ENCODE data around the gene TSPEAR.
A peak's percentile ranks its signal among the peaks of the same experiment; 100 is the strongest.
"Not testable (repeated sequence)": the region's sequence is repeated elsewhere in the genome, so short reads cannot be mapped to it uniquely, and the experiment has no call there.

The TSPEAR gene

GRCh38 chr21:44687671-44688070 is 23.7 kb downstream of the TSPEAR start:
- H3K36me3 ChIP-seq = no peaks in the 10 kb centered on the region
- intact Hi-C loops (cut with DNase I; ENCODE audit: low total_unique reads) = no loop called here
- H3K4me1 ChIP-seq = no peaks in the 10 kb centered on the region
- TF ChIP-seq CTCF (IDR thresholded peaks at IDR 0.05) = no peak
- DNase-seq = no peak
- peaks cover 0 to 7% (median 2%) of the 10 kb centered on the region in 3 donors for H3K9me3 ChIP-seq
- H3K27me3 ChIP-seq = peaks cover 0 to 29% of the 10 kb centered on the region in 2 donors
- no peak overlapping the region for H3K4me3 ChIP-seq
- no peak overlapping the region for H3K27ac ChIP-seq

- H3K27ac ChIP-seq = no peak overlapping the region
- no peaks in the 10 kb centered on the region for H3K4me1 ChIP-seq
- intact Hi-C loops (cut with DNase I; ENCODE audit: low total_unique reads) = no loop called here
- H3K27me3 ChIP-seq = peaks cover 0 to 29% of the 10 kb centered on the region in 2 donors
- TF ChIP-seq CTCF (IDR thresholded peaks at IDR 0.05) = no peak
- no peak overlapping the region for H3K4me3 ChIP-seq
- H3K36me3 ChIP-seq = no peaks in the 10 kb centered on the region
- DNase-seq = peak in 1 of 2 donors; percentile 50
- H3K9me3 ChIP-seq = peaks cover 0 to under 1% (median 0%) of the 10 kb centered on the region in 3 donors
Observed at GRCh38 chr21:44686843-44687561, 24.4 kb downstream of the TSPEAR start.

- intact Hi-C loops (cut with DNase I; ENCODE audit: low total_unique reads) = no loop called here
- no peak overlapping the region for H3K4me3 ChIP-seq
- no peak overlapping the region for H3K27ac ChIP-seq
- peak in 1 of 2 donors; percentile 40 for DNase-seq
- H3K9me3 ChIP-seq = no peaks in the 10 kb centered on the region
- no peaks in the 10 kb centered on the region for H3K36me3 ChIP-seq
- H3K4me1 ChIP-seq = no peaks in the 10 kb centered on the region
- H3K27me3 ChIP-seq = peaks cover 0 to 29% of the 10 kb centered on the region in 2 donors
- no peak for TF ChIP-seq CTCF (IDR thresholded peaks at IDR 0.05)
Observed at GRCh38 chr21:44686000-44686781, 25.2 kb downstream of the TSPEAR start.

GRCh38 chr21:44685050-44685449 is 26.3 kb downstream of the TSPEAR start:
- peak in 1 of 2 donors; percentile 31 for DNase-seq

GRCh38 chr21:44684483-44684882 is 26.9 kb downstream of the TSPEAR start:
- no peak overlapping the region for H3K4me3 ChIP-seq
- no peaks in the 10 kb centered on the region for H3K4me1 ChIP-seq
- no peak overlapping the region for H3K27ac ChIP-seq
- H3K36me3 ChIP-seq = no peaks in the 10 kb centered on the region
- no peaks in the 10 kb centered on the region for H3K9me3 ChIP-seq
- DNase-seq = no peak
- intact Hi-C loops (cut with DNase I; ENCODE audit: low total_unique reads) = no loop called here
- TF ChIP-seq CTCF (IDR thresholded peaks at IDR 0.05) = no peak
- H3K27me3 ChIP-seq = peaks cover 0 to 29% of the 10 kb centered on the region in 2 donors

More at GRCh38 chr21:44685050-44685449, 26.3 kb downstream of the TSPEAR start:
- H3K36me3 ChIP-seq; intact Hi-C loops (cut with DNase I; ENCODE audit: low total_unique reads); H3K27ac ChIP-seq; H3K4me1 ChIP-seq; H3K9me3 ChIP-seq; H3K4me3 ChIP-seq: not testable (repeated sequence)
- H3K27me3 ChIP-seq = peaks cover 0 to 29% of the 10 kb centered on the region in 2 donors

GRCh38 chr21:44684077-44684476 is 27.3 kb downstream of the TSPEAR start:
- intact Hi-C loops (cut with DNase I; ENCODE audit: low total_unique reads) = no loop called here
- Histone ChIP-seq H3K27ac (no peak overlapping the region), H3K4me1 (no peaks in the 10 kb centered on the region), H3K9me3 (no peaks in the 10 kb centered on the region), H3K27me3 (peaks cover 0 to 29% of the 10 kb centered on the region in 2 donors), H3K4me3 (no peak overlapping the region), H3K36me3 (no peaks in the 10 kb centered on the region)
- TF ChIP-seq CTCF (IDR thresholded peaks at IDR 0.05) = no peak
- DNase-seq = no peak

Measured in tibial artery (tissue), 4 donors.